ENCODE data around the gene SORBS2. TPM values are rescaled to one million over a fixed set of nuclear protein-coding genes. Genes with fewer than 3 reads are reported as not detected.

SORBS2 gene
- total RNA-seq, 1 donor from 2014 or later = 60.4 TPM

GRCh38 chr4:185723631-185724260 lies 88.2 kb downstream of the SORBS2 start:
- no peak for DNase-seq (ENCODE audit: extremely low spot score in 2 of 2)
- TF ChIP-seq POLR2AphosphoS5 (IDR thresholded peaks at IDR 0.05; ENCODE audit: insufficient read depth in 1 of 2, low read depth in 1 of 2) (no peak), CTCF (IDR thresholded peaks at IDR 0.05) (no peak), POLR2A (IDR thresholded peaks at IDR 0.05) (no peak)
- no peak overlapping the region for H3K4me3 ChIP-seq
- H3K9me3 ChIP-seq = no peaks in the 10 kb centered on the region
- intact Hi-C loops (cut with DNase I) = no loop called here
- peaks cover 8% of the 10 kb centered on the region for H3K4me1 ChIP-seq
- no peaks in the 10 kb centered on the region for H3K36me3 ChIP-seq
- H3K27ac ChIP-seq = peak overlapping the region; percentile 31
- H3K27me3 ChIP-seq = no peaks in the 10 kb centered on the region

- no peak overlapping the region for H3K4me3 ChIP-seq
Measured at GRCh38 chr4:185722029-185722316, 90.0 kb downstream of the SORBS2 start.

GRCh38 chr4:185721190-185722028 lies 90.6 kb downstream of the SORBS2 start:
- peaks cover 8% of the 10 kb centered on the region for H3K4me1 ChIP-seq
- TF ChIP-seq CTCF (IDR thresholded peaks at IDR 0.05) (no peak), POLR2AphosphoS5 (IDR thresholded peaks at IDR 0.05; ENCODE audit: insufficient read depth in 1 of 2, low read depth in 1 of 2) (no peak), POLR2A (IDR thresholded peaks at IDR 0.05) (no peak)

More at GRCh38 chr4:185722029-185722316, 90.0 kb downstream of the SORBS2 start:
- no peak for DNase-seq (ENCODE audit: extremely low spot score in 2 of 2)
- intact Hi-C loops (cut with DNase I) = no loop called here
- TF ChIP-seq POLR2A (IDR thresholded peaks at IDR 0.05) (no peak), CTCF (IDR thresholded peaks at IDR 0.05) (no peak), POLR2AphosphoS5 (IDR thresholded peaks at IDR 0.05; ENCODE audit: insufficient read depth in 1 of 2, low read depth in 1 of 2) (no peak)
- no peaks in the 10 kb centered on the region for H3K27me3 ChIP-seq
- H3K9me3 ChIP-seq = no peaks in the 10 kb centered on the region
- peak overlapping the region; percentile 42 for H3K27ac ChIP-seq
- H3K4me1 ChIP-seq = peaks cover 8% of the 10 kb centered on the region
- no peaks in the 10 kb centered on the region for H3K36me3 ChIP-seq

GRCh38 chr4:185719500-185719858 lies 92.5 kb downstream of the SORBS2 start:
- intact Hi-C loops (cut with DNase I) = no loop called here
- DNase-seq (ENCODE audit: extremely low spot score in 2 of 2) = no peak
- no peaks in the 10 kb centered on the region for H3K9me3 ChIP-seq
- no peaks in the 10 kb centered on the region for H3K27me3 ChIP-seq
- peaks cover 8% of the 10 kb centered on the region for H3K4me1 ChIP-seq
- H3K4me3 ChIP-seq = no peak overlapping the region
- no peaks in the 10 kb centered on the region for H3K36me3 ChIP-seq
- no peak for TF ChIP-seq POLR2AphosphoS5 (IDR thresholded peaks at IDR 0.05; ENCODE audit: insufficient read depth in 1 of 2, low read depth in 1 of 2)
- no peak for TF ChIP-seq CTCF (IDR thresholded peaks at IDR 0.05)
- TF ChIP-seq POLR2A (IDR thresholded peaks at IDR 0.05) = no peak
- no peak overlapping the region for H3K27ac ChIP-seq

More at GRCh38 chr4:185721190-185722028, 90.6 kb downstream of the SORBS2 start:
- no peaks in the 10 kb centered on the region for H3K36me3 ChIP-seq
- H3K9me3 ChIP-seq = no peaks in the 10 kb centered on the region
- H3K27me3 ChIP-seq = no peaks in the 10 kb centered on the region
- H3K4me3 ChIP-seq = no peak overlapping the region
- intact Hi-C loops (cut with DNase I) = no loop called here
- peak overlapping the region; percentile 42 for H3K27ac ChIP-seq
- no peak for DNase-seq (ENCODE audit: extremely low spot score in 2 of 2)
